ENCODE data around the gene KCNQ1. TPM values are rescaled to one million over a fixed set of nuclear protein-coding genes. Genes with fewer than 3 reads are reported as not detected.

The KCNQ1 gene
- total RNA-seq, 1 donor from 2014 or later = 52.9 TPM

- intact Hi-C loops (cut with DNase I) = no loop called here
- no peak overlapping the region for H3K27ac ChIP-seq
- no peak for DNase-seq
- peaks cover 1% of the 10 kb centered on the region for H3K36me3 ChIP-seq
- H3K4me1 ChIP-seq = no peaks in the 10 kb centered on the region
- no peak for ATAC-seq
- TF ChIP-seq CTCF (IDR thresholded peaks at IDR 0.05) = no peak
- peaks cover 5% of the 10 kb centered on the region for H3K27me3 ChIP-seq
- H3K4me3 ChIP-seq = no peak overlapping the region
- H3K9me3 ChIP-seq = no peaks in the 10 kb centered on the region
Observed at GRCh38 chr11:2408671-2409070, 36.1 kb upstream of the KCNQ1 start.

GRCh38 chr11:2409126-2409525 lies 35.7 kb upstream of the KCNQ1 start:
- Histone ChIP-seq H3K9me3 (no peaks in the 10 kb centered on the region), H3K4me1 (no peaks in the 10 kb centered on the region), H3K4me3 (no peak overlapping the region), H3K36me3 (no peaks in the 10 kb centered on the region), H3K27ac (no peak overlapping the region), H3K27me3 (peaks cover 5% of the 10 kb centered on the region)
- no peak for TF ChIP-seq CTCF (IDR thresholded peaks at IDR 0.05)
- ATAC-seq (no peak), DNase-seq (no peak)
- intact Hi-C loops (cut with DNase I) = no loop called here

GRCh38 chr11:2409611-2410468 lies 35.0 kb upstream of the KCNQ1 start:
- no peak overlapping the region for H3K27ac ChIP-seq

GRCh38 chr11:2410616-2411015 lies 34.2 kb upstream of the KCNQ1 start:
- no peak overlapping the region for H3K4me3 ChIP-seq
- H3K4me1 ChIP-seq = no peaks in the 10 kb centered on the region
- intact Hi-C loops (cut with DNase I) = no loop called here
- DNase-seq (no peak), ATAC-seq (no peak)
- peaks cover 5% of the 10 kb centered on the region for H3K27me3 ChIP-seq
- H3K9me3 ChIP-seq = no peaks in the 10 kb centered on the region
- H3K27ac ChIP-seq = no peak overlapping the region
- TF ChIP-seq CTCF (IDR thresholded peaks at IDR 0.05) = no peak
- no peaks in the 10 kb centered on the region for H3K36me3 ChIP-seq

More at GRCh38 chr11:2409611-2410468, 35.0 kb upstream of the KCNQ1 start:
- no peak for TF ChIP-seq CTCF (IDR thresholded peaks at IDR 0.05)
- Histone ChIP-seq H3K4me3 (no peak overlapping the region), H3K36me3 (no peaks in the 10 kb centered on the region), H3K27me3 (peaks cover 5% of the 10 kb centered on the region), H3K4me1 (no peaks in the 10 kb centered on the region), H3K9me3 (no peaks in the 10 kb centered on the region)
- DNase-seq (no peak), ATAC-seq (no peak)
- intact Hi-C loops (cut with DNase I) = no loop called here

GRCh38 chr11:2411446-2412305 lies 33.1 kb upstream of the KCNQ1 start:
- Histone ChIP-seq H3K9me3 (no peaks in the 10 kb centered on the region), H3K27ac (no peak overlapping the region), H3K4me1 (no peaks in the 10 kb centered on the region), H3K36me3 (no peaks in the 10 kb centered on the region), H3K4me3 (no peak overlapping the region), H3K27me3 (peaks cover 5% of the 10 kb centered on the region)
- intact Hi-C loops (cut with DNase I) = no loop called here
- no peak for ATAC-seq
- TF ChIP-seq CTCF (IDR thresholded peaks at IDR 0.05) = no peak
- no peak for DNase-seq

Measured in upper lobe of right lung (tissue), 1 donor.